Endothelial cell of umbilical vein (primary cell): Measurements from ENCODE around the gene PTPN9. TPM values are rescaled to one million over a fixed set of nuclear protein-coding genes. Genes with fewer than 3 reads are reported as not detected.

Experiments used
- BruUV-seq: library from RNA; stranded (reverse); fragments of 400-500 nt; replicated peaks from 2 replicates; lab custom pipeline; 2021; lab: Mats Ljungman, UMichigan
- CTCF ChIA-PET: fragments of 300-600, 350-600 bp; sonication (Branson Sonifier 250); formaldehyde crosslinking; loops from one replicate; lab custom pipeline; 2021; ENCODE audit warnings: antibody characterized with exemption, inconsistent platforms; lab: Charles Lee
- POLR2A ChIA-PET: fragments of 300-600, 350-600 bp; sonication (Branson Sonifier 250); formaldehyde crosslinking; loops from one replicate; lab custom pipeline; 2021; ENCODE audit warnings: antibody characterized with exemption, inconsistent platforms; lab: Charles Lee
- DNase-seq: peaks from one replicate; pipeline ENCODE4 v3.0.0-alpha.2; 2011; ENCODE audit warnings: low read depth, low spot score
- FAIRE-seq: peaks from 2 replicates; lab custom pipeline; 2011; peaks lifted over from hg19 to GRCh38; lab: Jason Lieb, UNC
- H2AFZ ChIP-seq: 2 replicates; pipeline ENCODE4 v1.6.0; 2012; ENCODE audit warnings: low read depth, low read length, control low read depth, inconsistent platforms
- H3K27ac ChIP-seq: 2 replicates; pipeline ENCODE4 v1.5.1; 2011; ENCODE audit warnings: low read depth, mild to moderate bottlenecking, control low read depth, low read length, moderate library complexity; ENCODE audit not compliant: insufficient read depth
- H3K27me3 ChIP-seq, 2 experiments: 2 replicates each; pipeline versions ENCODE4 v1.6.0 to v1.6.1; 2011; ENCODE audit warnings: low read length in 2 of 2, mixed read lengths in 1 of 2; ENCODE audit not compliant: control insufficient read depth in 2 of 2, insufficient read depth in 2 of 2
- H3K36me3 ChIP-seq, 2 experiments: 2 replicates in 1 of 2; 3 replicates in 1 of 2; pipeline ENCODE4 v1.5.1; 2011; ENCODE audit warnings: low read length in 2 of 2, mild to moderate bottlenecking in 1 of 2, moderate library complexity in 1 of 2; ENCODE audit not compliant: control insufficient read depth in 2 of 2, insufficient read depth in 2 of 2; ENCODE audit errors: extremely low read depth in 1 of 2
- H3K4me1 ChIP-seq: 3 replicates; pipeline ENCODE4 v1.5.1; 2011; ENCODE audit warnings: mild to moderate bottlenecking, low read length; ENCODE audit not compliant: control insufficient read depth, insufficient read depth; ENCODE audit errors: extremely low read depth
- H3K4me2 ChIP-seq: 2 replicates; pipeline ENCODE4 v1.6.1; 2011; ENCODE audit warnings: low read length, control low read depth, mixed read lengths; ENCODE audit not compliant: insufficient read depth
- H3K4me3 ChIP-seq, 3 experiments: fragments of 200-600 bp in 1 of 3; sonication (generic), shearing (Covaris generic) in 1 of 3; replicated peaks in 1 of 3; 2 replicates each; pipeline ENCODE4 v1.5.1; 2011 to 2016; ENCODE audit warnings: control low read depth in 3 of 3, low read length in 3 of 3, mild to moderate bottlenecking in 2 of 3, inconsistent platforms in 1 of 3, low read depth in 1 of 3, moderate library complexity in 1 of 3; ENCODE audit not compliant: insufficient read depth in 1 of 3
- H3K79me2 ChIP-seq: 2 replicates; pipeline ENCODE4 v1.6.0; 2012; ENCODE audit warnings: low read length, inconsistent platforms; ENCODE audit not compliant: control insufficient read depth, insufficient read depth
- H3K9ac ChIP-seq: replicated peaks from 2 replicates; pipeline ENCODE3; 2011; ENCODE audit warnings: low read length, control low read depth; ENCODE audit not compliant: insufficient read depth; ENCODE audit errors: extremely low read depth
- H3K9me1 ChIP-seq: replicated peaks from 3 replicates; pipeline ENCODE4 v1.6.0; 2011; ENCODE audit warnings: mild to moderate bottlenecking, low read length; ENCODE audit not compliant: control insufficient read depth, insufficient read depth; ENCODE audit errors: extremely low read depth
- H3K9me3 ChIP-seq: replicated peaks from 2 replicates; pipeline ENCODE4 v1.5.1; 2012; ENCODE audit warnings: low read length, inconsistent platforms; ENCODE audit not compliant: control insufficient read depth, insufficient read depth
- H4K20me1 ChIP-seq: replicated peaks from 2 replicates; pipeline ENCODE3; 2011; ENCODE audit warnings: mild to moderate bottlenecking, low read length; ENCODE audit not compliant: control insufficient read depth, insufficient read depth; ENCODE audit errors: extremely low read depth
- CTCF ChIP-seq, 2 donors: IDR thresholded peaks; 1 replicate in 1 of 2; 2 replicates in 1 of 2; pipeline ENCODE4 v1.5.1; 2011; ENCODE audit warnings: low read length in 2 of 2, mild to moderate bottlenecking in 2 of 2, moderate library complexity in 2 of 2, control low read depth in 1 of 2, inconsistent platforms in 1 of 2, low read depth in 1 of 2; ENCODE audit not compliant: insufficient read depth in 1 of 2; ENCODE audit errors: extremely low read depth in 1 of 2
- EZH2 ChIP-seq: IDR thresholded peaks from 2 replicates; pipeline ENCODE4 v1.6.1; 2012; ENCODE audit warnings: borderline replicate concordance, low read depth, mild to moderate bottlenecking, moderate library complexity, low read length, inconsistent platforms; ENCODE audit not compliant: severe bottlenecking
- FOS ChIP-seq: IDR thresholded peaks from 2 replicates; pipeline ENCODE4 v1.6.1; 2011; ENCODE audit warnings: mild to moderate bottlenecking, low read length, moderate library complexity, borderline replicate concordance; ENCODE audit not compliant: insufficient read depth
- GATA2 ChIP-seq: IDR thresholded peaks from 2 replicates; pipeline ENCODE4 v1.7.0; 2011; ENCODE audit warnings: low read depth, mild to moderate bottlenecking, moderate library complexity, mixed read lengths, low read length; ENCODE audit not compliant: insufficient read length, insufficient read depth
- JUN ChIP-seq: IDR thresholded peaks from 2 replicates; pipeline ENCODE4 v1.6.1; 2011; ENCODE audit warnings: borderline replicate concordance, low read depth; ENCODE audit not compliant: insufficient read length, insufficient read depth
- MAX ChIP-seq: IDR thresholded peaks from 2 replicates; pipeline ENCODE4 v1.6.1; 2011; ENCODE audit not compliant: insufficient read depth, insufficient read length
- MYC ChIP-seq: IDR thresholded peaks from one replicate; pipeline ENCODE4 v1.6.1; 2011; ENCODE audit warnings: mild to moderate bottlenecking, low read depth, low read length
- POLR2A ChIP-seq: IDR thresholded peaks from 2 replicates; pipeline ENCODE4 v1.6.1; 2012; ENCODE audit warnings: low read depth, mild to moderate bottlenecking, control low read depth, low read length
- POLR2AphosphoS5 ChIP-seq: IDR thresholded peaks from 2 replicates; pipeline ENCODE4 v1.6.1; 2012; ENCODE audit warnings: low read depth, mild to moderate bottlenecking, control low read depth, low read length, moderate library complexity; ENCODE audit not compliant: insufficient read depth
- dilution Hi-C: fragments of 300-500 bp; cut with MboI; formaldehyde crosslinking; loops from one replicate; pipeline ENCODE4 v1.15.0; 2019; ENCODE audit warnings: low sequenced_read_pairs; ENCODE audit not compliant: extremely low pct_ligation_motif_present
- intact Hi-C: fragments of 100-400 bp; cut with micrococcal nuclease; formaldehyde crosslinking; loops from one replicate; pipeline ENCODE4 v1.10.0; 2022
- polyA plus RNA-seq, 4 experiments: library from polyadenylated mRNA; depleted of rRNA in 3 of 4; stranded (reverse) in 3 of 4; unstranded in 1 of 4; fragments of >200 nt; gene quantifications; 2 replicates each; pipeline versions ENCODE4 v1.2.1 to v1.2.3, GENCODE V29; 2011 to 2012; ENCODE audit warnings: missing spikeins in 1 of 4
- total RNA-seq: library from RNA; stranded (reverse); gene quantifications from 2 replicates; pipeline ENCODE4 v1.2.3, GENCODE V29; 2021

The PTPN9 gene
- total and polyA plus RNA-seq, 2 donors (not counting 3 experiments of a cell fraction or from before 2014, with no cell fraction given): 31.4 to 37.2 TPM

- H3K4me3 ChIP-seq: peak overlapping the region; percentile 64 to 99 (median 97)
- H3K27ac ChIP-seq: peak overlapping the region; percentile 68
- ChIA-PET CTCF (interaction anchor here (0.7 to 2.3 kb wide), 8 partner anchors 11 to 125 kb away, joined by 3 to 10 read pairs (median 5); partner anchors contain the start of genes SNUPN and SNX33), POLR2A (interaction anchor here (1.1 kb wide), 1 partner anchor 210 kb away, joined by 3 read pairs; no protein-coding TSS in a partner anchor)
- peaks cover 54% of the 10 kb centered on the region for H3K79me2 ChIP-seq
- intact Hi-C loops: loop anchor here (1.0 to 5.0 kb wide), 5 partner anchors 45 to 123 kb away; no protein-coding TSS in a partner anchor
- H4K20me1 ChIP-seq: peaks cover 3% of the 10 kb centered on the region
- BruUV-seq: TSS peak; percentile 23
- FAIRE-seq (peak; percentile 62), DNase-seq (peak; percentile 26)
- H3K27me3 ChIP-seq: no peaks in the 10 kb centered on the region
- no peaks in the 10 kb centered on the region for H3K9me1 ChIP-seq
- H3K9ac ChIP-seq: peak overlapping the region; percentile 93
- H3K4me1 ChIP-seq: peaks cover 15% of the 10 kb centered on the region
- peak overlapping the region; percentile 88 for H2AFZ ChIP-seq
- no peaks in the 10 kb centered on the region for H3K9me3 ChIP-seq
- H3K36me3 ChIP-seq: no peaks in the 10 kb centered on the region
- dilution Hi-C loops: loop anchor here (25.0 kb wide), 1 partner anchor 115 kb away; the partner anchor contains the start of gene SIN3A
- peak overlapping the region; percentile 87 for H3K4me2 ChIP-seq
- TF ChIP-seq EZH2 (no peak), GATA2 (no peak), MYC (no peak), POLR2AphosphoS5 (no peak), FOS (no peak), CTCF (IDR thresholded peaks at IDR 0.05; ENCODE audit: extremely low read depth in 1 of 2, insufficient read depth in 1 of 2, low read depth in 1 of 2, low read length in 2 of 2) (no peak), MAX (no peak), POLR2A (no peak), JUN (no peak)
Observed at GRCh38 chr15:75577401-75578172, 1.5 kb downstream of the PTPN9 start.
